Karpas-422 (cell line): ENCODE data around the gene SYNE1. TPM values are rescaled to one million over a fixed set of nuclear protein-coding genes. Genes with fewer than 3 reads are reported as not detected.
A peak's percentile ranks its signal among the peaks of the same experiment; 100 is the strongest.
"Not testable (repeated sequence)": the region's sequence is repeated elsewhere in the genome, so short reads cannot be mapped to it uniquely, and the experiment has no call there.

ENCODE experiments used
- DNase-seq: peaks from one replicate; pipeline ENCODE4 v3.0.0-alpha.2; 2015
- H2AFZ ChIP-seq: fragments of 200-600 bp; sonication (generic); 2 replicates; pipeline ENCODE4 v1.6.1; 2014; ENCODE audit warnings: antibody characterized with exemption, low read length, mixed read lengths
- H3K27ac ChIP-seq: fragments of 200-600 bp; sonication (generic); 2 replicates; pipeline ENCODE4 v1.5.1; 2014; ENCODE audit warnings: mild to moderate bottlenecking, low read length, moderate library complexity
- H3K27me3 ChIP-seq: fragments of 200-600 bp; sonication (generic); 2 replicates; pipeline ENCODE4 v1.6.1; 2014; ENCODE audit warnings: low read length, mixed read lengths
- H3K36me3 ChIP-seq: fragments of 200-600 bp; sonication (generic); 2 replicates; pipeline ENCODE4 v1.6.1; 2014; ENCODE audit warnings: low read length, mixed read lengths; ENCODE audit not compliant: insufficient read depth
- H3K4me1 ChIP-seq: fragments of 200-600 bp; sonication (generic); 2 replicates; pipeline ENCODE4 v1.6.1; 2014; ENCODE audit warnings: mild to moderate bottlenecking, low read length, mixed read lengths
- H3K4me2 ChIP-seq: fragments of 200-600 bp; sonication (generic); 2 replicates; pipeline ENCODE4 v1.6.1; 2014; ENCODE audit warnings: low read length, low read depth, mild to moderate bottlenecking; ENCODE audit not compliant: poor library complexity, severe bottlenecking
- H3K4me3 ChIP-seq: fragments of 200-600 bp; sonication (generic); 2 replicates; pipeline ENCODE4 v1.5.1; 2014; ENCODE audit warnings: mild to moderate bottlenecking, antibody characterized with exemption, low read length, mixed read lengths
- H3K79me2 ChIP-seq: fragments of 200-600 bp; sonication (generic); 2 replicates; pipeline ENCODE4 v1.6.1; 2014; ENCODE audit warnings: mild to moderate bottlenecking, low read length, mixed read lengths
- H3K9ac ChIP-seq: fragments of 200-600 bp; sonication (generic); 2 replicates; pipeline ENCODE4 v1.6.0; 2014; ENCODE audit warnings: low read length
- H3K9me2 ChIP-seq: fragments of 200-600 bp; sonication (generic), shearing (Covaris generic); replicated peaks from 2 replicates; pipeline ENCODE4 v1.6.0; 2014; ENCODE audit warnings: mild to moderate bottlenecking, low read length, moderate library complexity; ENCODE audit not compliant: insufficient read depth
- H3K9me3 ChIP-seq: fragments of 300-700, 200-600 bp; sonication (generic); 2 replicates; pipeline ENCODE4 v1.6.1; 2014; ENCODE audit warnings: low read length, mixed read lengths
- H4K20me1 ChIP-seq: fragments of 200-600 bp; sonication (generic); 2 replicates; pipeline ENCODE4 v1.6.1; 2014; ENCODE audit warnings: mild to moderate bottlenecking, antibody characterized with exemption, low read length, low read depth; ENCODE audit not compliant: insufficient read depth
- total RNA-seq: library from RNA; depleted of rRNA; stranded (reverse); fragments of >200 nt; shearing (Covaris generic); gene quantifications from 2 replicates; pipeline ENCODE4 v1.2.3, GENCODE V29; 2014; ENCODE audit warnings: low replicate concordance

The SYNE1 gene
- total RNA-seq, 1 experiment from 2014 or later: 137 TPM

DNA sequence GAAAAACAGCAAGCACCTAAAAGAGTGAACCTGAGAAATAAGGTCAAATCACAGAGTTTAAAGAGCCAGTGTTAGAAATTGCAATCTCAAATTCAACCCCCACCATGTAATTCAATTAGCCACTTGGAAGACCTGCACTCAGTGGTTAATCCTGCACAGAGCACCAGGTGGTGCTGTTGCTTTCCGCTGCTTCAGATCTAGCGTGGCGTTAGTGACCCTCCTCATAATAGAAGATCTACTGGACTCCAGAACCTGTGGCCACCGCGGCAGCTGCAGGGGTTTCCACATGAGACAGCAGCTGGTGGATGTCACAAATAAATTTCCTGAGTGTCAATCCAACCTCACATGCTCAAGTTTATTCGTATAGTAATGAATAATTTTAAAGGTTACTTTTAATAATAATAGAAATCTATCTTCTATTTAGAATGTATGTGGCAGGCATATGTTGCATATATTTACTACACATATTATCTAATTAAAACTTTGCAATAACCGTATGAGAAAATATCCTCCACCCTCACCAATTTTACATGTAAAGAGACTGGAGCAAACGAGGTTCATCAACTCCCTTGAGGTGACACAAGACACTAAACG is 84.4 kb downstream of the SYNE1 start:
- Histone ChIP-seq H3K4me1 (no peaks in the 10 kb centered on the region), H3K4me2 (no peak overlapping the region), H3K27me3 (no peaks in the 10 kb centered on the region), H2AFZ (no peak overlapping the region), H3K9me3 (no peaks in the 10 kb centered on the region), H3K79me2 (no peaks in the 10 kb centered on the region), H3K36me3 (no peaks in the 10 kb centered on the region), H3K4me3 (no peak overlapping the region), H3K9ac (no peak overlapping the region), H4K20me1 (no peaks in the 10 kb centered on the region), H3K27ac (no peak overlapping the region), H3K9me2 (no peaks in the 10 kb centered on the region)
- peak; percentile 85 for DNase-seq

DNA sequence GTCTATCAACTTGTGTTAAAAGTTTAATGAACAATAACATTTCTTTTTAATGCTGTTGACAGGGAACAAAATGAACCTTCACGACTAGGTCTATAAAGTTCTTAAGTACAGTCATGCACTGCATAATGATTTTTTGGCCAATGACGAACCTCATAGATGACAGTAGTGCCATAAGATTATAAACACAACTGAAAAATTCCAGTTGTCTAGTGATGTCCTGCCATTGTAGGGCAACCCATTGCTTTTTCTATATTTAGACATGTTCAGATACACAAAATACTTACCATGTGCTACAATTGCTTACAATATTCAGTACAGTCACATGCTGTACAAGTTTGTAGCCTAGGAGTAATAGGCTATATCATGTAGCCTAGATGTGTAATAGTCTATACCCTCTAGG is 93.6 kb downstream of the SYNE1 start:
- H2AFZ ChIP-seq: no peak overlapping the region
- no peak overlapping the region for H3K27ac ChIP-seq
- H3K36me3 ChIP-seq: no peaks in the 10 kb centered on the region
- no peaks in the 10 kb centered on the region for H3K79me2 ChIP-seq
- H3K4me2 ChIP-seq: no peak overlapping the region
- no peaks in the 10 kb centered on the region for H3K9me2 ChIP-seq
- H3K9ac ChIP-seq: no peak overlapping the region
- no peak for DNase-seq
- no peaks in the 10 kb centered on the region for H3K4me1 ChIP-seq
- H4K20me1 ChIP-seq: no peaks in the 10 kb centered on the region
- H3K9me3 ChIP-seq: no peaks in the 10 kb centered on the region
- H3K27me3 ChIP-seq: 0 out of 2 replicates have a peak, but pooled peaks cover 3% of the 10 kb centered on the region
- H3K4me3 ChIP-seq: no peak overlapping the region

DNA sequence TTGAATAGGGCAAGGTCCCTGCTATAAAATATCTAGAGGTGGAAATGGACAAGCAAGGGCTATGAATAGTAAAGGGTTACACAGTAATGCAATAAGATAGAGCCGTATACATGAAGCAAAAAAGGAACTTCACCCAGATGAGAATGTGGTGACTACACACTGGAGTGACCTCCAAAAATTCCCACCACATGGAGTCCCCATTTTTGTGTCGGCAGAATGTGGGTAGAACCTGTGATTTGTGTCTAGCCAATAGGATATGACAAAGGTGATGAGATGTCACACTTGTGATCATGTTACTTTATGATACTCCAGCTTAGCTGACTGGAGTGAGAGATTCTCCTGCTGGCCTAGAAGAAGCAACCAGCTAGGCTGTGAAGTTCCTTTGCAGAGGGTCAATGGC is 96.8 kb downstream of the SYNE1 start:
- Histone ChIP-seq H3K4me2 (no peak overlapping the region), H3K9me3 (no peaks in the 10 kb centered on the region), H3K27me3 (0 out of 2 replicates have a peak, but pooled peaks cover 3% of the 10 kb centered on the region), H3K9me2 (0 out of 2 replicates have a peak, but pooled peaks cover 3% of the 10 kb centered on the region), H2AFZ (no peak overlapping the region), H4K20me1 (no peaks in the 10 kb centered on the region), H3K4me1 (no peaks in the 10 kb centered on the region), H3K27ac (no peak overlapping the region), H3K36me3 (no peaks in the 10 kb centered on the region), H3K79me2 (no peaks in the 10 kb centered on the region), H3K4me3 (no peak overlapping the region), H3K9ac (no peak overlapping the region)
- DNase-seq: no peak

DNA sequence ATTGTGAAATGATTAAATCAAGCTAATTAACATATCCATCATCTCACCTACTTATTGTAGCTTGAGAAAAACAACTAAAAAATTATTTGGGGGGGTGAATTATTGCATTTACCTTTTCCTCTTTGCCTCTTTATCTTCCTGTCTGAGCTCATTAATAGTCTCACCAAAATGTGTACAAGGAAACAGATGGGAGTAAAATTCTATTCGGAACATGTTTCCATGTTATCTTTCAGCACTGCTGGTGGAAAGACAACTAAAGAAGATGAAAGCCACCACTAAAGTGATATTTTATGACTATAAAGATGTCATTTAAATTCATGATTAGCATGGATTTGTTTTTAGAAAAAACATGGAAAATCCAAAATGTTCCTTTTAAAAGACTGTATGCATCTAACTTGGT is 102.6 kb downstream of the SYNE1 start:
- Histone ChIP-seq H3K4me3 (no peak overlapping the region), H3K9me3 (no peaks in the 10 kb centered on the region), H3K27me3 (no peaks in the 10 kb centered on the region), H3K9me2 (0 out of 2 replicates have a peak, but pooled peaks cover 3% of the 10 kb centered on the region), H3K9ac (no peak overlapping the region), H3K36me3 (no peaks in the 10 kb centered on the region), H3K79me2 (no peaks in the 10 kb centered on the region), H3K4me2 (no peak overlapping the region), H4K20me1 (no peaks in the 10 kb centered on the region), H2AFZ (no peak overlapping the region), H3K27ac (no peak overlapping the region), H3K4me1 (no peaks in the 10 kb centered on the region)
- no peak for DNase-seq

DNA sequence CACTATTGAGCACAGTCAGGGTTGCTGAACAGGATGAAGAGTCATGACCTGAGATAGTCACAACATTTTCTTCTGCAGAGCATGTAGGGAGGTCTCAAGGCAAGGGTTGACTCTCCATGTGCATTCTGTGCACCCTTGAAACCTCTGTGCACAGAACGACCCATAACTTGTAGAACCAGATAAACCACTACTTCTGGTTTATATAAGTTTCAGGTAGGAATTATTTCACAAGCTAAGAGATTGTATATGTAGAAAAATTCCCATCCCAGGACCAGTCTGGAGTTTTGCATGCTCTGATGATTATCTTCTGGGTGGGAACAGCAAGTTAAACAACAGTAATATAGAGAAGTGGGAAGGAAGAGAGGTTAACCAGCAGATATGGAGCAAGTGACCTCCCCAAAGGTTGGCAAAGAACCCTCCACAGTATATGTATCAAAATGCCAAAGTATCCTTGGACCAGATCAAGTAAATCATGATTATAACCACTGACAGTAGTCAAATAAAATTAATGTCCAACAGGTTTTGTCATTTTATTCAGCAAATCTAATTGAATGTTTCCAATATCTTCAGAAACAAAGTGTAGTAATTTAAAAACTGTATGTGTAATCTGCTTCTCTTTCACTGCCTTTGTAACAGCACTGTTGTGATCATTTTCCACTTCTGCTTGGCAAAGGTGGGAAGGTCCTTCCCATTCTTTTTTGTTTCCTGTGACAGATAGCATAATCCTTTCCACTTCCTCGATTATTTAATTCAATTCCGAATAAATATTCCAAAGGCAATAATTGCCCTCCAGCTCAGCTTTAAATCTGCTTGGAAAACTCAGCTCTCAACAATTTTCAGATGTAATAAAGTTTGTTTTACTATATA is 104.4 kb downstream of the SYNE1 start:
- Histone ChIP-seq H3K9me3 (no peaks in the 10 kb centered on the region), H3K27ac (no peak overlapping the region), H3K9me2 (0 out of 2 replicates have a peak, but pooled peaks cover 3% of the 10 kb centered on the region), H3K4me3 (no peak overlapping the region), H4K20me1 (no peaks in the 10 kb centered on the region), H3K27me3 (no peaks in the 10 kb centered on the region), H3K79me2 (no peaks in the 10 kb centered on the region), H2AFZ (no peak overlapping the region), H3K4me1 (no peaks in the 10 kb centered on the region), H3K9ac (no peak overlapping the region), H3K36me3 (no peaks in the 10 kb centered on the region), H3K4me2 (no peak overlapping the region)
- DNase-seq: no peak

DNA sequence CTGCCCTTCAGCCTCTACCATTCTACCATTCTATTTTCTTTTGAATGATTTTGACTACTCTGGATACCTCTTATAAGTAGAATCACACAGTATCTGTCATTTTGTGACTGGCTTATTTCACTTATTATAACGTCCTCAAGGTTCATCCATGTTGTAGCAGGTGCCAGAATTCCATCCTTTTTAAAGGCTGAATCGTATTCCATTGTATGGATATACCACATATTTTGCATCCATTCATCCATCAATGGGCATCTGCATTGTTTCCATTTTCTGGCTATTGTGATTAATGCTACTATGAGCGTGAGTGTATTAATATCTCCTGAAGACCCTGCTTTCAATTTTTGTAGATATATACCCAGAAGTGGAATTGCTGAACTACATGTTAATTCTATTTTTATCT is 105.5 kb downstream of the SYNE1 start:
- Histone ChIP-seq H3K4me1 (no peaks in the 10 kb centered on the region), H3K4me3 (no peak overlapping the region), H3K9me2 (0 out of 2 replicates have a peak, but pooled peaks cover 1% of the 10 kb centered on the region), H3K9me3 (no peaks in the 10 kb centered on the region), H4K20me1 (no peaks in the 10 kb centered on the region), H2AFZ (no peak overlapping the region), H3K36me3 (no peaks in the 10 kb centered on the region), H3K27me3 (no peaks in the 10 kb centered on the region), H3K79me2 (no peaks in the 10 kb centered on the region), H3K27ac (no peak overlapping the region), H3K4me2 (no peak overlapping the region), H3K9ac (no peak overlapping the region)
- no peak for DNase-seq

DNA sequence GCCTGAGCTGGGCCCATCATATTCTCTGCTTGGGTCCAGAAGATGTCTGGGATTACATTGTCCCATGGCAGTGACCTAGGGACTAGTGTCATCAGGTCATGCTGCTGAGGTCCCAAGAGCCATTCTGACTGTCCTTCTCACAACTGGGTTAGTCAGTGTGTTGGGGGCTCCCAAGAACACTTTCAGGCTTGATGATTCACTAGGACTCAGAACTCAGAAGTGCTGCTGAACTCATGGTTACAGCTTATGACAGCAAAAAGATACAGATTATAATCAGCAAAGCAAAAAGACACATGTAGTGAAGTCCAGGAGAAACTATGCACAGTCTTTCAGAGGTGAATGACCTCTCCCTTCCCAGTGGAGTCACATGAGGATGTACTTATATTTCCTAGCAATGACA is 107.8 kb downstream of the SYNE1 start:
- Histone ChIP-seq H3K36me3 (no peaks in the 10 kb centered on the region), H3K4me1 (no peaks in the 10 kb centered on the region)

DNA sequence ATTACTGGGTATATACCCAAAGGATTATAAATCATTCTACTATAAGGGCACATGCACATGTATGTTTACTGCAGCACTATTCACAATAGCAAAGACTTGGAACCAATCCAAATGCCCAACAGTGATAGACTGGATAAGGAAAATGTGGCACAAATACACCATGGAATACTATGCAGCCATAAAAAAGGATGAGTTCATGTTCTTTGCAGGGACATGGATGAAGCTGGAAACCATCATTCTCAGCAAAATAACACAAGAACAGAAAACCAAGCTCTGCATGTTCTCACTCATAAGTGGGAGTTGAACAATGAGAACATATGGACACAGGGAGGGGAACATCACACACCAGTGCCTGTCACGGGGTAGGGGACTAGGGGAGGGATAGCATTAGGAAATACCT is 123.0 kb downstream of the SYNE1 start:
- H3K4me1 ChIP-seq, H3K36me3 ChIP-seq, H3K27ac ChIP-seq, DNase-seq, H3K9me2 ChIP-seq, H3K4me3 ChIP-seq, H3K79me2 ChIP-seq, H3K4me2 ChIP-seq, H3K9me3 ChIP-seq, H2AFZ ChIP-seq, H3K27me3 ChIP-seq, H4K20me1 ChIP-seq, H3K9ac ChIP-seq: not testable (repeated sequence)

More for the DNA sequence above, 107.8 kb downstream of the SYNE1 start:
- Histone ChIP-seq H3K9me3 (no peaks in the 10 kb centered on the region), H3K9me2 (no peaks in the 10 kb centered on the region), H3K27ac (no peak overlapping the region), H3K79me2 (no peaks in the 10 kb centered on the region), H3K9ac (no peak overlapping the region), H2AFZ (no peak overlapping the region), H4K20me1 (no peaks in the 10 kb centered on the region), H3K4me3 (no peak overlapping the region), H3K4me2 (no peak overlapping the region), H3K27me3 (no peaks in the 10 kb centered on the region)
- no peak for DNase-seq
